VCaP (cell line): ENCODE measurements around the gene PERM1.

Experiments
- H3K27ac ChIP-seq: fragments of 450-650 bp; 2 replicates; pipeline ENCODE4 v1.5.1; 2017
- CTCF ChIP-seq: fragments of 450-650 bp; conservative IDR thresholded peaks from 2 replicates; pipeline ENCODE4 v1.5.1; 2017; ENCODE audit warnings: mild to moderate bottlenecking, moderate library complexity

Gene PERM1

GRCh38 chr1:939511-940106, 42.3 kb downstream of the PERM1 start:
- peak overlapping the region; percentile 91 for H3K27ac ChIP-seq
- no peak for TF ChIP-seq CTCF

GRCh38 chr1:938711-939489, 43.0 kb downstream of the PERM1 start:
- H3K27ac ChIP-seq, result peak overlapping the region; percentile 91
- no peak for TF ChIP-seq CTCF

- peak overlapping the region; percentile 91 for H3K27ac ChIP-seq
Measured at GRCh38 chr1:938088-938683, 43.7 kb downstream of the PERM1 start.

GRCh38 chr1:937521-937920, 44.4 kb downstream of the PERM1 start:
- no peak for TF ChIP-seq CTCF
- H3K27ac ChIP-seq, result peak overlapping the region; percentile 91

More at GRCh38 chr1:938088-938683, 43.7 kb downstream of the PERM1 start:
- TF ChIP-seq CTCF, result peak; percentile 86

- no peak for TF ChIP-seq CTCF
- H3K27ac ChIP-seq, result peak overlapping the region; percentile 91; the same call in 1 of the 2 replicates
Measured at GRCh38 chr1:936348-937264, 45.3 kb downstream of the PERM1 start.

GRCh38 chr1:935751-936231, 46.1 kb downstream of the PERM1 start:
- peak overlapping the region; percentile 3; the same call in 1 of the 2 replicates for H3K27ac ChIP-seq
- TF ChIP-seq CTCF, result no peak
